Panc1 (cell line): ENCODE data around the gene ZNF407.

Experiments
- CTCF ChIP-seq: fragments of 450-650 bp; IDR thresholded peaks from 2 replicates; pipeline ENCODE4 v1.5.1; 2017; ENCODE audit warnings: mild to moderate bottlenecking
- POLR2AphosphoS5 ChIP-seq: IDR thresholded peaks from 2 replicates; pipeline ENCODE4 v1.6.1; 2012; ENCODE audit warnings: mild to moderate bottlenecking, low read depth, low read length, moderate library complexity
- REST ChIP-seq, 2 experiments: IDR thresholded peaks; 2 replicates each; pipeline ENCODE4 v1.6.1; 2011 to 2012; ENCODE audit warnings: low read depth in 2 of 2, control low read depth in 1 of 2, low read length in 1 of 2, mild to moderate bottlenecking in 1 of 2, moderate library complexity in 1 of 2; ENCODE audit not compliant: insufficient read depth in 1 of 2
- TCF7L2 ChIP-seq: IDR thresholded peaks from 2 replicates; pipeline ENCODE4 v1.6.1; 2011; ENCODE audit warnings: mild to moderate bottlenecking, low read depth, low read length, inconsistent platforms

- TF ChIP-seq CTCF (no peak), POLR2AphosphoS5 (no peak), REST (IDR thresholded peaks at IDR 0.05; ENCODE audit: insufficient read depth in 1 of 2, low read depth in 2 of 2, low read length in 1 of 2) (no peak), TCF7L2 (no peak)
These were observed 469.3 kb downstream of the ZNF407 start for GRCh38 chr18:75066936-75067335.
